ENCODE results near the gene RHOF.

GRCh38 chr12:121826318-121827150, 33.0 kb upstream of the RHOF start:
- TF ChIP-seq CTCF (IDR thresholded peaks at IDR 0.05) (no peak), POLR2A (IDR thresholded peaks at IDR 0.05) (no peak)
